GM12875 (cell line): ENCODE data around the gene POLR2E.

Experiments
- H3K4me3 ChIP-seq: one replicate; pipeline ENCODE4 v1.5.1; 2011; ENCODE audit warnings: low read depth, low read length, control low read depth
- CTCF ChIP-seq: IDR thresholded peaks from 2 replicates; pipeline ENCODE4 v1.5.1; 2011; ENCODE audit warnings: low read depth, mild to moderate bottlenecking, control low read depth, inconsistent platforms, low read length, moderate library complexity, borderline replicate concordance; ENCODE audit not compliant: insufficient read depth

Gene POLR2E

DNA sequence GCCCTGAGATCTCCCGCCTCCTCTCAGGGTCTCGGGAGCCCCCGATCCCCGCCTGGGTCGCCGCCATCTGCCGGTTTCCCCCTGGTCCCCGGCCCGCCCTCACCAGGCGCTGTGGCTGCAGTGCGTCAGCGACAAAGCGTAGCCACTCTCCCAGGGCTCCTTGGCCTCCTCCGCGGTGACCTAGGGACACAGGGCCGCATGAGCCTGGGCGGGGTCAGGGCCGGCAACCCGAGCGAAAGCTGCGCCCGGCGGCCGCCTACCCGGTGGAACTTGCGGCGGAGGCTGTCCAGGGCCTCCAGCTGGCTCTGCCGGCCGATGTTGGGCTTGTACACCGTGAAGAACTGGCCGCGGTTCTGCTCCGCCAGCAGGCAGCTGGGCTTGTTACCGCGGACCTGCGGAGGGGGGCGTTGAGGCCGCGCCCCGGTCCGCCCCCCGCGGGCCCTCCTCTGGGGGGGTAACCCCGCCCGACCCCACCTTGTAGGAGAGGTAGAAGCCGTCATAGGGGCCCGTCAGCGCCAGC is 13.9 kb upstream of the POLR2E start:
- H3K4me3 ChIP-seq = no peak overlapping the region

DNA sequence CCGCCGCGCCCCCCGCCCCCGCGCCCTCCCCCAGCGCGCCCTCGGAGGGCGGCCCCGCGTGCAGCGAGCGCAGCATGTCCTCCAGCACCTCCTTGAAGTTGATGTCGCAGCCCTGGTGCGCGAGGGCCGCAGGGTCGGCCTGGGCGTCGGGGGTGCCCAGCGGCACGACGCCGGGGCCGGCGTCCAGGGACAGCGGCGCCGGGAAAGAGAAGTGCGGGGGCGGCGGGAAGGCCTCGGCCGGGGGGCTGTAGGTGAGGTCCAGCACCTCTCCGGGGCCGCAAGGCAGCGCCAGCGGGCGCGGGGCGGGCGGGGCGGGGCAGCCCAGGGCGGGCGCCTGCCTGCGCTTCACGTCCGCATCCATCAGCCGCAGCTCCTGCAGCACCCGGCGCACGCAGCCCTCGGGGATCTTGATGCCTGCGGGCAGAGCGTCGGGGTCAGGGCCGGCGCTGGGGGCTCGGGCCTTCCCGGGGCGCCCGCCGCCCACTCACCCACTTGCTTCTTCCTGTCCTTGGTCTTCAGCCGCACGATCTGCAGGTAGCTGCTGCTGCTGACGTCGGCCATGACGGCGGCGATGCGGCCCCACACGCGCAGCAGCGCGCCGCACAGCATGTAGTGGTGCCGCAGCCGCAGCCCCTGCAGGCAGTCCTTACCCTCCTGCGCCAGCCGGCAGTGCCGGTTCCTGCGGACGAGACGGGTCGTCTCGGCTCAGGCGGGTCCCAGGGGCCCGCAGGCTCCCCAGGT is 13.3 kb upstream of the POLR2E start:
- H3K4me3 ChIP-seq = no peak overlapping the region
- no peak for TF ChIP-seq CTCF

More for the DNA sequence above, 13.9 kb upstream of the POLR2E start:
- TF ChIP-seq CTCF = no peak

DNA sequence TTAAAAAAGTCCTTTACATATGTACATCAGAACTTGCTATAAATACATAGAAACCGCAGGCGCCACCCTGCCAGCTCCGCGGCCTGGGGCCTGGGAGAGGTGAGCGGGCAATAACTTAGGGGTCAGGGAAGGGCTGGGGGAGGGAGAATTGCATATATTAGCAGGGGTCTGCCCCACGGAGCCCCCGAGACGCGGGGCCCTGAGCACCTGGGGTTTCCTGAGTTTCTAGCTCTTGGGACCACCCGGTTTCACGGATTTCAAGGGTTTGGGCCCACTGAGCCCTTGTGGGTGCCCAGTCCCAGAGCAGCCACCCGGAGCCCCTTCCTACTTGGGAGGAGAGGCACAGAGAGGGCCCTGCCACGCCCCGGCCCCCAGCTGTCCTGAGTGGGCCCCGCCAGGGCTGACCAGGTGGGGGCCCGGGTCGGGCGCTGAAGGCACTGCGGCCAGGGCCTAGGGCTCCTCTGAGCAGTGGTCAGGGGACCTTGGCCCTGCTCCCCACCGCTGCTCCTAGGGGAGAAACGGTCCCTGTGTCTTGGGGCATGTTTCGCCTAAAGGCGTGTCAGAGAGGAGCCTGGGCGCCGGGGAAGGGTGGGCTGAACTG is 12.6 kb upstream of the POLR2E start:
- no peak overlapping the region for H3K4me3 ChIP-seq
- TF ChIP-seq CTCF = no peak

GRCh38 chr19:1106841-1107660 is 11.9 kb upstream of the POLR2E start:
- H3K4me3 ChIP-seq = no peak overlapping the region
- 0 out of 2 replicates have a peak, but pooled peaks have one; percentile 4 for TF ChIP-seq CTCF

DNA sequence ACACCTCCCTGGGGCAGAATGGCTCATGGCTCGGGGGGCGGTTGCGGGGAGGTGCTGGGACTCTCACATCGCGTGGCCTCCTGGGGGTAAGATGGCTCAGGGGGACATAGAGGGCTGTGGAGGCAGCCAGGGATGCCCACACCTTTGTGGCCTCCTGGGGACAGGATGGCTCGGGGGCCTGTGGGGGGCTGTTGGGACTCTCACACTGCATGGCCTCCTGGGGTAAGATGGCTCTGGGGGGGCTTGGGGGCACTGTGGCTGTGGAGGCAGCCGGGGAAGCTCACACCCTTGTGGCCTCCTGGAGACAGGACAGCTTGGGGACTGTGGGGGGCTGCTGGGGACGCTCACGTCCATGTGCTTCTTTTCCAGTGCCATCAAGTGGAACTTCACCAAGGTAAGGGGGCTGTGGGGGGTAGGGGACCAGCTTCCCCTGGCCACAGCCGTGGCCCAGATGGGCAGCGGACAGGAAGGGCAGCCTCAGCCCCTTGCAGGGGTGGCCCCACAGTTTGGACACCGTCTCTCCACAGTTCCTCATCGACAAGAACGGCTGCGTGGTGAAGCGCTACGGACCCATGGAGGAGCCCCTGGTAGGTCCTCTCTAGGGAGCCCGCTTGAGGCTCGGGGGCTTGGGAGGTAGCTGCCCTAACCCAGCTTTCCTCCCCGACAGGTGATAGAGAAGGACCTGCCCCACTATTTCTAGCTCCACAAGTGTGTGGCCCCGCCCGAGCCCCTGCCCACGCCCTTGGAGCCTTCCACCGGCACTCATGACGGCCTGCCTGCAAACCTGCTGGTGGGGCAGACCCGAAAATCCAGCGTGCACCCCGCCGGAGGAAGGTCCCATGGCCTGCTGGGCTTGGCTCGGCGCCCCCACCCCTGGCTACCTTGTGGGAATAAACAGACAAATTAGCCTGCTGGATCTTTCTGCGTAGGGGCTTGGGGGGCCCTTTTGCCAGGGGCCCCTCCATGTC is 11.0 kb upstream of the POLR2E start:
- no peak overlapping the region for H3K4me3 ChIP-seq
- TF ChIP-seq CTCF = no peak
